Prostate gland (tissue), 2 donors: Measurements from ENCODE around the gene JARID2.

Source experiments
- CTCF ChIP-seq, 4 experiments: fragments of 200-600 bp in 2 of 4; fragments of 450-650 bp in 2 of 4; sonication (generic) in 2 of 4; IDR thresholded peaks; 1 replicate in 3 of 4; 2 replicates in 1 of 4; pipeline ENCODE4 v1.5.1; 2016 to 2019; ENCODE audit warnings: antibody characterized with exemption in 4 of 4, mild to moderate bottlenecking in 2 of 4, moderate library complexity in 2 of 4
- POLR2AphosphoS5 ChIP-seq: sonication (generic); formaldehyde crosslinking; IDR thresholded peaks from one replicate; pipeline ENCODE4 v1.6.1; 2017; ENCODE audit warnings: antibody characterized with exemption

- no peak for TF ChIP-seq CTCF (IDR thresholded peaks at IDR 0.05)
- TF ChIP-seq POLR2AphosphoS5 = no peak
Observed at GRCh38 chr6:15539722-15540270, 293.9 kb downstream of the JARID2 start.
